SK-N-SH (cell line): ENCODE data around the gene C15orf61. TPM values are rescaled to one million over a fixed set of nuclear protein-coding genes. Genes with fewer than 3 reads are reported as not detected.

Experiments used
- CTCF ChIA-PET: fragments of 300-600, 350-600 bp; formaldehyde crosslinking; extraction: SDS; loops from one replicate; lab custom pipeline; 2021; lab: Yijun Ruan, JAX
- POLR2A ChIA-PET: fragments of 350-600 bp; sonication (Branson Sonifier 250); formaldehyde crosslinking; extraction: SDS; loops from one replicate; lab custom pipeline; 2020; ENCODE audit warnings: antibody characterized with exemption, inconsistent platforms; lab: Yijun Ruan, JAX
- DNase-seq: peaks from one replicate; pipeline ENCODE4 v3.0.0; 2012
- H2AFZ ChIP-seq: fragments of 200-600 bp; sonication (generic); 2 replicates; pipeline ENCODE4 v1.8.1; 2016; ENCODE audit warnings: antibody characterized with exemption, mild to moderate bottlenecking, low read depth
- H3F3A ChIP-seq: fragments of 200-600 bp; sonication (generic); replicated peaks from 2 replicates; pipeline ENCODE3; 2016; ENCODE audit warnings: antibody characterized with exemption, mild to moderate bottlenecking; ENCODE audit not compliant: insufficient read depth
- H3K27ac ChIP-seq, 2 experiments: fragments of 200-500 bp in 1 of 2; fragments of 200-600 bp in 1 of 2; sonication (Bioruptor generic) in 1 of 2; sonication (generic), shearing (Covaris generic) in 1 of 2; 2 replicates each; pipeline versions ENCODE4 v1.5.1 to v1.6.1; 2014 to 2016; ENCODE audit warnings: low read depth in 2 of 2, inconsistent platforms in 1 of 2, low read length in 1 of 2, mild to moderate bottlenecking in 1 of 2, mixed read lengths in 1 of 2
- H3K27me3 ChIP-seq: fragments of 200-600 bp; sonication (generic), shearing (Covaris generic); 2 replicates; pipeline ENCODE4 v1.6.1; 2016; ENCODE audit warnings: mixed run types; ENCODE audit not compliant: insufficient read depth
- H3K36me3 ChIP-seq, 2 experiments: fragments of 200-500 bp in 1 of 2; fragments of 200-600 bp in 1 of 2; sonication (Bioruptor generic) in 1 of 2; sonication (generic) in 1 of 2; replicated peaks in 1 of 2; 2 replicates each; pipeline versions ENCODE3 to v1.5.1; 2014 to 2016; ENCODE audit warnings: low read length in 1 of 2, mild to moderate bottlenecking in 1 of 2; ENCODE audit not compliant: insufficient read depth in 2 of 2, control insufficient read depth in 1 of 2
- H3K4me1 ChIP-seq, 2 experiments: fragments of 200-500 bp in 1 of 2; fragments of 200-600 bp in 1 of 2; sonication (Bioruptor generic) in 1 of 2; sonication (generic), shearing (Covaris generic) in 1 of 2; 2 replicates each; pipeline versions ENCODE4 v1.5.1 to v1.6.1; 2014 to 2016; ENCODE audit warnings: low read depth in 1 of 2, low read length in 1 of 2, mixed run types in 1 of 2; ENCODE audit not compliant: insufficient read depth in 2 of 2, control insufficient read depth in 1 of 2
- H3K4me2 ChIP-seq: fragments of 200-600 bp; sonication (generic), shearing (Covaris generic); 2 replicates; pipeline ENCODE4 v1.6.1; 2017; ENCODE audit warnings: mixed run types
- H3K4me3 ChIP-seq, 2 experiments: fragments of 200-500 bp in 1 of 2; fragments of 200-600 bp in 1 of 2; sonication (Bioruptor generic) in 1 of 2; sonication (generic), shearing (Covaris generic) in 1 of 2; 2 replicates each; pipeline versions ENCODE4 v1.5.1 to v1.8.1; 2014 to 2016; ENCODE audit warnings: low read depth in 2 of 2, inconsistent platforms in 1 of 2, low read length in 1 of 2, mild to moderate bottlenecking in 1 of 2, mixed read lengths in 1 of 2, moderate library complexity in 1 of 2
- H3K79me2 ChIP-seq: fragments of 200-600 bp; sonication (generic); 2 replicates; pipeline ENCODE4 v1.8.1; 2017; ENCODE audit warnings: mild to moderate bottlenecking; ENCODE audit not compliant: insufficient read depth
- H3K9ac ChIP-seq: fragments of 200-600 bp; sonication (generic); 2 replicates; pipeline ENCODE4 v1.6.1; 2017; ENCODE audit warnings: mixed run types
- H3K9me2 ChIP-seq: fragments of 200-600 bp; sonication (generic); 2 replicates; pipeline ENCODE4 v1.6.1; 2017; ENCODE audit warnings: mixed run types
- H3K9me3 ChIP-seq: fragments of 200-600 bp; sonication (generic); 2 replicates; pipeline ENCODE4 v1.6.1; 2017; ENCODE audit warnings: mixed run types, mild to moderate bottlenecking, moderate library complexity
- H4K20me1 ChIP-seq: fragments of 200-600 bp; sonication (generic); 2 replicates; pipeline ENCODE4 v1.6.1; 2017; ENCODE audit warnings: mild to moderate bottlenecking, mixed run types; ENCODE audit not compliant: insufficient read depth
- CHD2 ChIP-seq: fragments of 150-350 bp; IDR thresholded peaks from 2 replicates; pipeline ENCODE4 v1.6.1; 2018; ENCODE audit warnings: low read length; ENCODE audit not compliant: partially characterized antibody
- CTCF ChIP-seq: fragments of 200-600 bp; sonication (generic); IDR thresholded peaks from 2 replicates; pipeline ENCODE4 v1.6.1; 2017; ENCODE audit warnings: antibody characterized with exemption, mild to moderate bottlenecking, moderate library complexity
- ELF1 ChIP-seq: IDR thresholded peaks from 2 replicates; pipeline ENCODE4 v1.4.0; 2012
- EZH2phosphoT487 ChIP-seq: fragments of 200-600 bp; sonication (generic); IDR thresholded peaks from 2 replicates; pipeline ENCODE4 v1.6.1; 2017; ENCODE audit warnings: low read depth, mixed run types, mild to moderate bottlenecking, antibody characterized with exemption, moderate library complexity, borderline replicate concordance
- FOXJ3 ChIP-seq: sonication (generic); formaldehyde crosslinking; IDR thresholded peaks from 2 replicates; pipeline ENCODE4 v1.5.1; 2020; ENCODE audit warnings: mild to moderate bottlenecking, missing genetic modification reagents
- FOXM1 ChIP-seq: IDR thresholded peaks from 2 replicates; pipeline ENCODE4 v1.4.0; 2012; ENCODE audit warnings: low read depth, mild to moderate bottlenecking
- GATA2 ChIP-seq: sonication (generic); formaldehyde crosslinking; IDR thresholded peaks from 2 replicates; pipeline ENCODE4 v1.5.0; 2020; ENCODE audit warnings: mild to moderate bottlenecking, missing genetic modification reagents
- IRF3 ChIP-seq: fragments of 150-350 bp; IDR thresholded peaks from 2 replicates; pipeline ENCODE4 v1.6.1; 2016; ENCODE audit warnings: mild to moderate bottlenecking, low read depth, low read length
- MAX ChIP-seq: IDR thresholded peaks from 2 replicates; pipeline ENCODE4 v1.4.0; 2012; ENCODE audit warnings: low read depth
- MEF2A ChIP-seq: IDR thresholded peaks from 2 replicates; pipeline ENCODE4 v1.4.0; 2012; ENCODE audit warnings: low read depth, borderline replicate concordance
- MXI1 ChIP-seq: IDR thresholded peaks from 2 replicates; pipeline ENCODE4 v1.6.1; 2012; ENCODE audit warnings: mild to moderate bottlenecking, low read depth, low read length, improper control_type of control experiment
- NFIC ChIP-seq: IDR thresholded peaks from 2 replicates; pipeline ENCODE4 v1.4.0; 2012; ENCODE audit warnings: borderline replicate concordance
- NRF1 ChIP-seq: IDR thresholded peaks from 2 replicates; pipeline ENCODE4 v1.6.1; 2012; ENCODE audit warnings: low read depth, mild to moderate bottlenecking, low read length
- POLR2AphosphoS5 ChIP-seq: IDR thresholded peaks from 2 replicates; pipeline ENCODE4 v1.6.1; 2012; ENCODE audit warnings: low read depth, low read length
- RCOR1 ChIP-seq: fragments of 150-350 bp; IDR thresholded peaks from 2 replicates; pipeline ENCODE4 v1.6.1; 2017; ENCODE audit warnings: antibody characterized with exemption, low read length
- RFX5 ChIP-seq: IDR thresholded peaks from 2 replicates; pipeline ENCODE4 v1.6.1; 2012; ENCODE audit warnings: mild to moderate bottlenecking, improper control_type of control experiment, low read length
- RXRA ChIP-seq: IDR thresholded peaks from 2 replicates; pipeline ENCODE4 v1.4.0; 2012; ENCODE audit warnings: low read depth, mild to moderate bottlenecking, borderline replicate concordance
- SIN3A ChIP-seq: IDR thresholded peaks from 2 replicates; pipeline ENCODE4 v1.6.1; 2012; ENCODE audit warnings: low read depth, mild to moderate bottlenecking, low read length, moderate library complexity, borderline replicate concordance
- TAF1 ChIP-seq: IDR thresholded peaks from 2 replicates; pipeline ENCODE4 v1.6.1; 2012; ENCODE audit warnings: low read depth, mild to moderate bottlenecking, low read length, moderate library complexity, borderline replicate concordance
- TCF12 ChIP-seq: IDR thresholded peaks from 2 replicates; pipeline ENCODE4 v1.4.0; 2012
- TEAD4 ChIP-seq: IDR thresholded peaks from 2 replicates; pipeline ENCODE4 v1.4.0; 2012; ENCODE audit warnings: mild to moderate bottlenecking, borderline replicate concordance; ENCODE audit not compliant: insufficient read depth
- USF1 ChIP-seq: IDR thresholded peaks from 2 replicates; pipeline ENCODE4 v1.4.0; 2012; ENCODE audit warnings: low read depth, borderline replicate concordance
- USF2 ChIP-seq: fragments of 150-350 bp; IDR thresholded peaks from 2 replicates; pipeline ENCODE4 v1.6.1; 2017; ENCODE audit warnings: antibody characterized with exemption, low read length, low read depth, borderline replicate concordance
- YY1 ChIP-seq: IDR thresholded peaks from 2 replicates; pipeline ENCODE4 v1.4.0; 2012; ENCODE audit warnings: low read depth, mild to moderate bottlenecking
- ZBTB33 ChIP-seq: IDR thresholded peaks from 2 replicates; pipeline ENCODE4 v1.4.0; 2012; ENCODE audit warnings: low read depth, borderline replicate concordance
- WGBS: methylation state at CpG from one replicate; pipeline ENCODE4 v1.1.6; 2017; ENCODE audit warnings: low lambda C conversion rate; 5-methylcytosine and 5-hydroxymethylcytosine counted together
- polyA plus RNA-seq, 3 experiments: library from polyadenylated mRNA; depleted of rRNA; stranded (reverse); fragments of >200 nt; gene quantifications; 2 replicates each; pipeline ENCODE4 v1.2.3, GENCODE V29; 2012

C15orf61 gene
- 2.9 and 4.0 TPM in 2 replicates for polyA plus RNA-seq (2012; rRNA removed)
- polyA plus RNA-seq (2012; cell fraction: cytosol; rRNA removed): 3.7 and 4.3 TPM in 2 replicates
- 3.7 and 4.1 TPM in 2 replicates for polyA plus RNA-seq (2012; cell fraction: nucleus; rRNA removed)

- DNase-seq: peak; percentile 97
- H2AFZ ChIP-seq: peak within 1 kb of the TSS; percentile 92
- peaks cover 12 to 20% of the 10 kb centered on the region in 2 experiments; a peak in 3 of 4 replicates for H3K4me1 ChIP-seq
- peaks cover 12% of the 10 kb centered on the region for H3F3A ChIP-seq
- peak within 1 kb of the TSS; percentile 90 to 93 for H3K27ac ChIP-seq
- H3K36me3 ChIP-seq: peaks cover 0 to under 1% of the 10 kb centered on the region in 2 experiments
- H3K9ac ChIP-seq: peak within 1 kb of the TSS; percentile 80
- peaks cover 48% of the 10 kb centered on the region for H3K79me2 ChIP-seq
- H3K4me3 ChIP-seq: peak within 1 kb of the TSS; percentile 82
- ChIA-PET CTCF (interaction anchor here (0.9 to 1.8 kb wide), 10 partner anchors 9 to 575 kb away, joined by 3 to 5 read pairs (median 4); partner anchors contain the start of gene MAP2K5), POLR2A (interaction anchor here (0.6 to 1.6 kb wide), 6 partner anchors 20 to 312 kb away, joined by 3 to 5 read pairs (median 3); partner anchors contain the start of gene MAP2K5)
- H4K20me1 ChIP-seq: no peaks in the 10 kb centered on the region
- no peaks in the 10 kb centered on the region for H3K27me3 ChIP-seq
- H3K9me2 ChIP-seq: no peaks in the 10 kb centered on the region
- H3K4me2 ChIP-seq: peak within 1 kb of the TSS; percentile 90
- WGBS: 0% methylated on average over 3 of the region's 94 CpGs
- no peaks in the 10 kb centered on the region for H3K9me3 ChIP-seq
- TF ChIP-seq GATA2 (CRISPR knock-in tag) (no peak), CTCF (0 out of 2 replicates have a peak, but pooled peaks have one; percentile 13), FOXJ3 (no peak; the same call in 1 of the 2 replicates), CHD2 (peak; percentile 93), IRF3 (no peak), MXI1 (peak; percentile 90), RFX5 (no peak), USF1 (peak; percentile 87), MEF2A (no peak), POLR2AphosphoS5 (peak; percentile 62), RXRA (no peak), RCOR1 (no peak), MAX (peak; percentile 96), ZBTB33 (peak; percentile 81; the same call in 1 of the 2 replicates), NRF1 (peak; percentile 89), EZH2phosphoT487 (no peak), USF2 (peak; percentile 46; the same call in 1 of the 2 replicates), TAF1 (peak; percentile 6; the same call in 1 of the 2 replicates), YY1 (peak; percentile 27; the same call in 1 of the 2 replicates), FOXM1 (no peak), SIN3A (no peak; the same call in 1 of the 2 replicates), NFIC (no peak), TCF12 (no peak), ELF1 (no peak), TEAD4 (no peak)
Observed at GRCh38 chr15:67521029-67521782, at the start of gene C15orf61. TSS of gene C15orf61 (plus strand) at chr15:67521131. CDS start at chr15:67521249, 118 bp downstream.
